OCI-LY1 (cell line): ENCODE measurements around the gene BGN.

Experiments used
- H2AFZ ChIP-seq: fragments of 200-600 bp; sonication (generic), shearing (Covaris generic); 2 replicates; pipeline ENCODE4 v1.6.0; 2014; ENCODE audit warnings: antibody characterized with exemption, mild to moderate bottlenecking, low read length
- H3F3A ChIP-seq: fragments of 200-600 bp; sonication (generic), shearing (Covaris generic); 2 replicates; pipeline ENCODE4 v1.6.0; 2014; ENCODE audit warnings: mild to moderate bottlenecking, antibody characterized with exemption, low read length, moderate library complexity; ENCODE audit not compliant: insufficient read depth
- H3K27ac ChIP-seq: fragments of 200-600 bp; sonication (generic); 2 replicates; pipeline ENCODE4 v1.5.1; 2014; ENCODE audit warnings: low read length, mixed run types, mild to moderate bottlenecking, low read depth; ENCODE audit not compliant: poor library complexity, severe bottlenecking
- H3K27me3 ChIP-seq: fragments of 200-600 bp; sonication (generic); 2 replicates; pipeline ENCODE4 v1.6.0; 2014; ENCODE audit warnings: antibody characterized with exemption, mild to moderate bottlenecking, low read length, moderate library complexity; ENCODE audit not compliant: insufficient read depth
- H3K36me3 ChIP-seq: fragments of 200-600 bp; sonication (generic); 2 replicates; pipeline ENCODE4 v1.6.1; 2014; ENCODE audit warnings: mild to moderate bottlenecking, antibody characterized with exemption, low read length, moderate library complexity, mixed read lengths; ENCODE audit not compliant: insufficient read depth
- H3K4me1 ChIP-seq: fragments of 200-600 bp; sonication (generic); 2 replicates; pipeline ENCODE4 v1.5.1; 2014; ENCODE audit warnings: mild to moderate bottlenecking, low read length, moderate library complexity; ENCODE audit not compliant: insufficient read depth, severe bottlenecking
- H3K4me2 ChIP-seq: fragments of 200-600 bp; sonication (generic), shearing (Covaris generic); 2 replicates; pipeline ENCODE4 v1.6.1; 2014; ENCODE audit warnings: low read length
- H3K4me3 ChIP-seq: fragments of 200-600 bp; sonication (generic); 2 replicates; pipeline ENCODE4 v1.5.1; 2014; ENCODE audit warnings: low read length, low read depth, mild to moderate bottlenecking, mixed read lengths; ENCODE audit not compliant: poor library complexity, severe bottlenecking
- H3K79me2 ChIP-seq: fragments of 200-600 bp; shearing (Covaris generic); 2 replicates; pipeline ENCODE4 v1.6.1; 2016; ENCODE audit warnings: mixed run types, low read length, mixed read lengths; ENCODE audit not compliant: insufficient read depth
- H3K9ac ChIP-seq: fragments of 200-600 bp; sonication (generic), shearing (Covaris generic); 2 replicates; pipeline ENCODE4 v1.6.1; 2014; ENCODE audit warnings: mild to moderate bottlenecking, low read length, mixed read lengths
- H3K9me2 ChIP-seq: fragments of 200-600 bp; sonication (generic), shearing (Covaris generic); 2 replicates; pipeline ENCODE4 v1.6.1; 2014; ENCODE audit warnings: low read depth, mild to moderate bottlenecking, low read length, mixed read lengths
- H3K9me3 ChIP-seq: fragments of 200-600 bp; shearing (Covaris generic); 2 replicates; pipeline ENCODE4 v1.6.1; 2014; ENCODE audit warnings: low read length, mixed read lengths
- H4K20me1 ChIP-seq: fragments of 200-600 bp; sonication (generic), shearing (Covaris generic); 2 replicates; pipeline ENCODE4 v1.6.0; 2016; ENCODE audit warnings: mild to moderate bottlenecking, low read length; ENCODE audit not compliant: insufficient read depth
- CTCF ChIP-seq: fragments of 200-600 bp; sonication (generic), shearing (Covaris generic); IDR thresholded peaks from 2 replicates; pipeline ENCODE4 v1.5.1; 2017; ENCODE audit warnings: mild to moderate bottlenecking, antibody characterized with exemption, low read length, moderate library complexity, mixed read lengths
- EZH2 ChIP-seq: fragments of 200-600 bp; sonication (generic), shearing (Covaris generic); IDR thresholded peaks from 2 replicates; pipeline ENCODE4 v1.8.0; 2017; ENCODE audit warnings: borderline replicate concordance, mixed run types, mild to moderate bottlenecking, antibody characterized with exemption, low read length, moderate library complexity, mixed read lengths

The BGN gene

DNA sequence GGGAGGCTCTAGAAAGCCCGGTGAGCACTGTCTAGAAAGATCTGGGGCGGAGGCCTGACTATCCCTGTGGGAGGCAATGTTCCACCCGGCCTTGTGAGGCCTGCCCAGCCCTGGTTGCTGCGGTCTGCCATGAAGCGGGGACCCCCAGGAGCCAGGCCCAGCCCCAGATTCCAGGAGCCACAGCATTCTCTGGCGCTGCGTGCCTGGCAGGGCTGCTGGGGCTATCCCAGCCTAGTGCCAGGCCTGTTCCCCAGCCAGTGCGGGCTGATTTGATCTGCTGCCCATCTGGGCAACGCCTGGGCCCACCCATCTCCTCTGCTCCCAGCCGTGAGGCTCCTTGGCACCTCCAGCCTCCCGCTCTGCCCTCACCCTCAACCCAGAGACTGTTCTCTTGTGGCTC lies 42.3 kb downstream of the BGN start:
- Histone ChIP-seq H3K27ac (no peak overlapping the region), H3K36me3 (no peaks in the 10 kb centered on the region), H3K9ac (no peak overlapping the region), H3K27me3 (0 out of 2 replicates have a peak, but pooled peaks cover 5% of the 10 kb centered on the region), H3K79me2 (no peaks in the 10 kb centered on the region), H4K20me1 (no peaks in the 10 kb centered on the region), H3K9me2 (no peaks in the 10 kb centered on the region), H3K4me3 (no peak overlapping the region), H3F3A (no peaks in the 10 kb centered on the region), H3K9me3 (no peaks in the 10 kb centered on the region), H2AFZ (no peak overlapping the region), H3K4me2 (no peak overlapping the region), H3K4me1 (no peaks in the 10 kb centered on the region)
- TF ChIP-seq EZH2, result no peak
- no peak for TF ChIP-seq CTCF

- TF ChIP-seq EZH2 (no peak), CTCF (no peak)
- no peaks in the 10 kb centered on the region for H3F3A ChIP-seq
- H4K20me1 ChIP-seq, result no peaks in the 10 kb centered on the region
- H3K27ac ChIP-seq, result no peak overlapping the region
- H3K9ac ChIP-seq, result no peak overlapping the region
- no peaks in the 10 kb centered on the region for H3K36me3 ChIP-seq
- H2AFZ ChIP-seq, result no peak overlapping the region
- H3K27me3 ChIP-seq, result 0 out of 2 replicates have a peak, but pooled peaks cover 5% of the 10 kb centered on the region
- no peak overlapping the region for H3K4me2 ChIP-seq
- H3K9me2 ChIP-seq, result no peaks in the 10 kb centered on the region
- no peaks in the 10 kb centered on the region for H3K79me2 ChIP-seq
- no peak overlapping the region for H3K4me3 ChIP-seq
- H3K9me3 ChIP-seq, result no peaks in the 10 kb centered on the region
- no peaks in the 10 kb centered on the region for H3K4me1 ChIP-seq
Observed at GRCh38 chrX:153537526-153538295, 42.9 kb downstream of the BGN start.

DNA sequence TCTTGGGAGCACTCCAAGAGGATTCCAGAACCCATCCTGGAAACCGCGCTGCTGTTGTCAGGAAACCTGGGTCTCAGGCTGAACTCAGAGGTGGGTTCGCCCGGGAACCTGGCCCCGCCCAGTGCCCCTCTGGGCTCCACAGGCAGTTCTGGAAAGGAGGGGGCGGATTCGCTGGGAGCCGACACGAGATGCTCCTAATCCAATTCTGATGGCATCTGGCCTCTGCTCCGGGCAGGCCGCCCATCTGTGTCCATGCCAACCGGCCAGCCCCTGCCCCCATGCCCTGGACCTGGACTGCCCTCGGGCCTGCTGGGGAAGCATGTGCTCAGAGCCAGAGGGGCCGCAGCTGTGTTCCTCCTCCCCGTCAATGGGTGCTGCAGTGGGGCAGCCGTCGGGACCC lies 43.6 kb downstream of the BGN start:
- Histone ChIP-seq H2AFZ (no peak overlapping the region), H3K79me2 (no peaks in the 10 kb centered on the region), H3K9ac (no peak overlapping the region), H3K36me3 (no peaks in the 10 kb centered on the region), H3F3A (no peaks in the 10 kb centered on the region), H3K27me3 (0 out of 2 replicates have a peak, but pooled peaks cover 5% of the 10 kb centered on the region), H3K4me2 (no peak overlapping the region), H3K27ac (no peak overlapping the region), H3K9me2 (no peaks in the 10 kb centered on the region), H3K4me1 (no peaks in the 10 kb centered on the region), H3K4me3 (no peak overlapping the region), H3K9me3 (no peaks in the 10 kb centered on the region), H4K20me1 (no peaks in the 10 kb centered on the region)
- no peak for TF ChIP-seq CTCF
- TF ChIP-seq EZH2, result no peak
